Measurements from ENCODE around the gene MINAR1. TPM values are rescaled to one million over a fixed set of nuclear protein-coding genes. Genes with fewer than 3 reads are reported as not detected.

The MINAR1 gene
- total and polyA plus RNA-seq, 2 experiments from 2014 or later: 0.26 to 3.8 TPM

- TF ChIP-seq CTCF (IDR thresholded peaks at IDR 0.05; ENCODE audit: low read depth, low read length): no peak
- Histone ChIP-seq H3K4me1 (ENCODE audit: low read depth) (no peaks in the 10 kb centered on the region), H3K27me3 (peaks cover 86% of the 10 kb centered on the region), H3K9me3 (ENCODE audit: low read depth) (no peaks in the 10 kb centered on the region), H3K4me3 (no peak overlapping the region), H3K36me3 (no peaks in the 10 kb centered on the region), H3K27ac (no peak overlapping the region)
- DNase-seq (ENCODE audit: low read depth in 1 of 2, low spot score in 1 of 2): no peak
These were observed 1.3 kb downstream of the MINAR1 start for GRCh38 chr15:79433276-79433990.

- no peaks in the 10 kb centered on the region for H3K9me3 ChIP-seq (ENCODE audit: low read depth)
- no peaks in the 10 kb centered on the region for H3K36me3 ChIP-seq
- H3K4me1 ChIP-seq (ENCODE audit: low read depth): no peaks in the 10 kb centered on the region
- H3K4me3 ChIP-seq: no peak overlapping the region
- TF ChIP-seq CTCF (IDR thresholded peaks at IDR 0.05; ENCODE audit: low read depth, low read length): no peak
- no peak for DNase-seq (ENCODE audit: low read depth in 1 of 2, low spot score in 1 of 2)
- H3K27ac ChIP-seq: no peak overlapping the region
- peaks cover 77% of the 10 kb centered on the region for H3K27me3 ChIP-seq
These were observed 2.2 kb downstream of the MINAR1 start for GRCh38 chr15:79434361-79434760.

- Histone ChIP-seq H3K27me3 (peaks cover 58% of the 10 kb centered on the region), H3K36me3 (no peaks in the 10 kb centered on the region), H3K4me3 (no peak overlapping the region), H3K9me3 (ENCODE audit: low read depth) (no peaks in the 10 kb centered on the region), H3K27ac (no peak overlapping the region), H3K4me1 (ENCODE audit: low read depth) (no peaks in the 10 kb centered on the region)
- TF ChIP-seq CTCF (IDR thresholded peaks at IDR 0.05; ENCODE audit: low read depth, low read length): no peak
- DNase-seq (ENCODE audit: low read depth in 1 of 2, low spot score in 1 of 2): no peak
These were observed 4.1 kb downstream of the MINAR1 start for GRCh38 chr15:79436037-79436780.

- Histone ChIP-seq H3K9me3 (ENCODE audit: low read depth) (no peaks in the 10 kb centered on the region), H3K27ac (no peak overlapping the region), H3K36me3 (no peaks in the 10 kb centered on the region), H3K27me3 (peaks cover 46% of the 10 kb centered on the region), H3K4me1 (ENCODE audit: low read depth) (no peaks in the 10 kb centered on the region), H3K4me3 (no peak overlapping the region)
- no peak for DNase-seq (ENCODE audit: low read depth in 1 of 2, low spot score in 1 of 2)
- TF ChIP-seq CTCF (IDR thresholded peaks at IDR 0.05; ENCODE audit: low read depth, low read length): no peak
These were observed 5.3 kb downstream of the MINAR1 start for GRCh38 chr15:79437275-79438000.

- H3K9me3 ChIP-seq (ENCODE audit: low read depth): no peaks in the 10 kb centered on the region
- no peak overlapping the region for H3K4me3 ChIP-seq
- H3K36me3 ChIP-seq: no peaks in the 10 kb centered on the region
- peaks cover 28% of the 10 kb centered on the region for H3K27me3 ChIP-seq
- no peak overlapping the region for H3K27ac ChIP-seq
- no peaks in the 10 kb centered on the region for H3K4me1 ChIP-seq (ENCODE audit: low read depth)
- DNase-seq (ENCODE audit: low read depth in 1 of 2, low spot score in 1 of 2): no peak
- no peak for TF ChIP-seq CTCF (IDR thresholded peaks at IDR 0.05; ENCODE audit: low read depth, low read length)
These were observed 7.1 kb downstream of the MINAR1 start for GRCh38 chr15:79439236-79439635.
